ENCODE data around the gene BFSP1. TPM values are rescaled to one million over a fixed set of nuclear protein-coding genes. Genes with fewer than 3 reads are reported as not detected.

The BFSP1 gene
- polyA plus RNA-seq, 4 donors: 3.1 to 4.9 (median 3.8) TPM

DNA sequence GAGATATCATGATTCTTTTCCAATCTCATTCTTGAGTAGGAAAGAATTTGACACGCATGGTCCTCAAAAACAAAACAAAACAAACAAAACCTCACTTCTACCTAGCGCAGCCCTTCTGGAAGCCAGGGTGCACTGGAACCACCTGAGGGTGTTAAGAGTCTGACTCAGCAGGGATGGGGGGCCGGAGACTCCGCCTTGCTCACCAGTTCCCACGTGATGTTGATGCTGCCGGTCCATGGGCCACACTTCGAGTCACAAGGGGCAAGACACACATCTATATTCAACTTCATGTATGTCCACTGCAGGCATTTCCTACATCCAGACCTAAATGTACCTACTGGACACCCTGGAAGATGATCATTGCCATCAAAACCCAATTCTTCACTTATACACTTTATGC lies 30.4 kb downstream of the BFSP1 start:
- no peak for DNase-seq (ENCODE audit: low read depth in 4 of 4, low spot score in 3 of 4)

GRCh38 chr20:17500271-17500670 lies 30.9 kb downstream of the BFSP1 start:
- no peak for DNase-seq (ENCODE audit: low read depth in 4 of 4, low spot score in 3 of 4)

- no peak for DNase-seq (ENCODE audit: low read depth in 4 of 4, low spot score in 3 of 4)
Observed at GRCh38 chr20:17499041-17499440, 32.1 kb downstream of the BFSP1 start.

GRCh38 chr20:17498641-17499040 lies 32.5 kb downstream of the BFSP1 start:
- no peak for DNase-seq (ENCODE audit: low read depth in 4 of 4, low spot score in 3 of 4)

- DNase-seq (ENCODE audit: low read depth in 4 of 4, low spot score in 3 of 4): no peak
Observed at GRCh38 chr20:17497821-17498580, 33.2 kb downstream of the BFSP1 start.

GRCh38 chr20:17495826-17496225 lies 35.4 kb downstream of the BFSP1 start:
- no peak for DNase-seq (ENCODE audit: low read depth in 4 of 4, low spot score in 3 of 4)

GRCh38 chr20:17494201-17494600 lies 37.0 kb downstream of the BFSP1 start:
- no peak for DNase-seq (ENCODE audit: low read depth in 4 of 4, low spot score in 3 of 4)

DNA sequence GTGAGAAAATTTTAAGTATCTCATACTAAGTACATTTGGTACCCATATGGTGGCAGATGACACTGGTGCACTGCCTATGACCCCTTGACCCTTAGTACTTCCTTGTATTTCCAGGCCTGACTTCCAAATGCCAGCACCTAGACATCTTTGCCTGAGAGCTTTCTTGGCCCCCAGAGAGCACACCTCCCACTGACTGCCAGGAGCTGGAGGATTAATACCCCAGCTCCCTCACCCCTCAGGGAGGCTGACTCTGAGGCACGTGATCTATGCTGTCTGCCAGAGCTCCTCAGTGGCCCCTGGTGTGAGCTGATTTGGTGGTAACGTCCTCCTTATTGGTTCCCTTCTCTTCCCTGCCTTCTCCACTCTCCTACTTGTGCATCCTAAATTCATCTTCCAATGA lies 38.0 kb downstream of the BFSP1 start:
- DNase-seq (ENCODE audit: low read depth in 4 of 4, low spot score in 3 of 4): no peak

GRCh38 chr20:17491488-17491887 lies 39.7 kb downstream of the BFSP1 start:
- no peak for DNase-seq (ENCODE audit: low read depth in 4 of 4, low spot score in 3 of 4)

- DNase-seq (ENCODE audit: low read depth in 4 of 4, low spot score in 3 of 4): no peak
Observed at GRCh38 chr20:17491041-17491440, 40.1 kb downstream of the BFSP1 start.

GRCh38 chr20:17490501-17490900 lies 40.7 kb downstream of the BFSP1 start:
- no peak for DNase-seq (ENCODE audit: low read depth in 4 of 4, low spot score in 3 of 4)

GRCh38 chr20:17488916-17489600 lies 42.1 kb downstream of the BFSP1 start:
- DNase-seq (ENCODE audit: low read depth in 4 of 4, low spot score in 3 of 4): no peak

DNA sequence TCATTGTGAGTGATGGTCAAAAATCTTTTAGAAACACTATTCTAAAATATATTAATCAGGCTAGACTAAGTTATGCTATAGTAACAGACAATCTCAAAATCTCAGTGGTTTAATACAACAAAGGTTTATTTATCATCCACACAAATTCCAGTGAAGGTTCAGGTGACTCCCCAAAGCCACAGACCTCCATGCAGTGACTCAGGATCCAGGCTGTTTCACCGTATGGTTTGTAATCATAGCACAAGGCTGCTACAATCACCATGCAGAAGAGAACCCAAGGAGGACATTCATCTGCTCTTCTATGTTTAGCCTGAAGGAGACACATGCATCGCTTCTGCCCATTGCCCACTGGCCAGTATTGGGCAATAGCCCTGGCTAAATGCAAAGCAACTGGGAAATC lies 46.2 kb downstream of the BFSP1 start:
- no peak for DNase-seq (ENCODE audit: low read depth in 4 of 4, low spot score in 3 of 4)

- no peak for DNase-seq (ENCODE audit: low read depth in 4 of 4, low spot score in 3 of 4)
Observed at GRCh38 chr20:17482536-17482935, 48.6 kb downstream of the BFSP1 start.

DNA sequence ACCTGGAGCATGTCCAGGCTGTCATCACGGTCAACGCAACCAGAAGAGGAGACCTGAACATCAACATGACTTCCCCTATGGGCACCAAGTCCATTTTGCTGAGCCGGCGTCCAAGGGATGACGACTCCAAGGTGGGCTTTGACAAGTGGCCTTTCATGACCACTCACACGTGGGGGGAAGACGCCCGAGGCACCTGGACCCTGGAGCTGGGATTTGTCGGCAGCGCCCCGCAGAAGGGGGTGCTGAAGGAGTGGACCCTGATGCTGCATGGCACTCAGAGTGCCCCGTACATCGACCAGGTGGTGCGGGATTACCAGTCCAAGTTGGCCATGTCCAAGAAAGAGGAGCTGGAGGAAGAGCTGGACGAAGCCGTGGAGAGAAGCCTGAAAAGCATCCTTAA lies 49.5 kb downstream of the BFSP1 start:
- DNase-seq (ENCODE audit: low read depth in 4 of 4, low spot score in 3 of 4): no peak

DNA sequence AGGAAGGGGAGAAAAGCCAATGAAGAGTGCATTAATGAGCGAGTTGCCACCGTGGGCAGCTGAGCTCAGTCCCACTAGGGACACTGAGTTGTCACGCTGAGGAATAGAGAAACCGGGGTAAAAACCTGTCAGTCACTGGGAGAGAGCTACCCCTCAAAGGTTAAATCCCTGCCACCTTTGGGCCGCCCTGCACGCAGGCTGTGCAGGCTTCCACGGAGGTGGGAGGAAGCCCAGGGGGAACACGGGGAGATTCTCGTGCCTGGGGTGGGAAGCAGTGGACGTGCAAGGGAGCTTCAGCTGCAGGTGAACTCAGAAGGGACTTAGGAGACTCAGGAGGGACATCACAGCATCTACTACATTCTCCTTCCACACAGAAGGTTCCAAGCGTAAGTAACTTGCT lies 50.5 kb downstream of the BFSP1 start:
- no peak for DNase-seq (ENCODE audit: low read depth in 4 of 4, low spot score in 3 of 4)

- no peak for DNase-seq (ENCODE audit: low read depth in 4 of 4, low spot score in 3 of 4)
Observed at GRCh38 chr20:17479063-17479657, 52.0 kb downstream of the BFSP1 start.

GRCh38 chr20:17473659-17474058 lies 57.5 kb downstream of the BFSP1 start:
- no peak for DNase-seq (ENCODE audit: low read depth in 4 of 4, low spot score in 3 of 4)

GRCh38 chr20:17471606-17472187 lies 59.5 kb downstream of the BFSP1 start:
- no peak for DNase-seq (ENCODE audit: low read depth in 4 of 4, low spot score in 3 of 4)

GRCh38 chr20:17470973-17471372 lies 60.2 kb downstream of the BFSP1 start:
- no peak for DNase-seq (ENCODE audit: low read depth in 4 of 4, low spot score in 3 of 4)

DNA sequence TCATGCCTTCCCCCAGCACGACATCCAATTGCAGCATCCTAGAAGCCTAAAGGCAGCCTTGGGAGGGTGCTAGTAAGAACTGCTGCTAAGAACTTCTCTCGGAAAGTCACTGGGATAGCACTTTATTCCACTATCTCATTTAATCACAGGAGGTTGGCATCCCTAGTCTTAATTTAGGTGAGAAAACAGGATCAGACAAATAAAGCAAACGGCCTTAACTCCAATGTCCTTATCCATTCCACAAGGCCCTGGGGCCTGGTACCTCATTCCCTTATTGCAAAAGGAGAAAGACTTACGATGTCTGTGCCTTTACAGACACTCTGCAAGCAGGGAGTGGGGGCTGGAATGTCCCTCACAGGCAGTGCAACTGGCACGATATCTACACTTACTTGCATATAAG lies 60.7 kb downstream of the BFSP1 start:
- no peak for DNase-seq (ENCODE audit: low read depth in 4 of 4, low spot score in 3 of 4)

Data from left renal pelvis (tissue), 4 donors.